Neural cell (in vitro differentiated cells): ENCODE measurements around the gene MXD3. TPM values are rescaled to one million over a fixed set of nuclear protein-coding genes. Genes with fewer than 3 reads are reported as not detected.

Experiments used
- H2AFZ ChIP-seq: fragments of 200-600, 300-800 bp; sonication (generic), shearing (Covaris generic); 2 replicates; pipeline ENCODE4 v1.6.0; 2014; ENCODE audit warnings: low read depth, mild to moderate bottlenecking, antibody characterized with exemption, low read length, moderate library complexity
- H3F3A ChIP-seq: fragments of 200-600 bp; shearing (Covaris generic); 2 replicates; pipeline ENCODE4 v1.6.1; 2016; ENCODE audit warnings: mild to moderate bottlenecking, moderate library complexity, mixed read lengths, antibody characterized with exemption, low read length; ENCODE audit not compliant: insufficient read depth, poor library complexity, severe bottlenecking
- H3K27ac ChIP-seq: fragments of 200-600, 300-800 bp; sonication (generic), shearing (Covaris generic); 2 replicates; pipeline ENCODE4 v1.5.1; 2014; ENCODE audit warnings: mild to moderate bottlenecking, low read length, moderate library complexity
- H3K27me3 ChIP-seq: fragments of 300-800, 200-600 bp; sonication (generic), shearing (Covaris generic); 2 replicates; pipeline ENCODE4 v1.6.0; 2014; ENCODE audit warnings: mild to moderate bottlenecking, low read depth, low read length, moderate library complexity; ENCODE audit not compliant: insufficient read depth
- H3K36me3 ChIP-seq: fragments of 300-800, 200-600 bp; sonication (generic), shearing (Covaris generic); 2 replicates; pipeline ENCODE4 v1.5.1; 2014; ENCODE audit warnings: mild to moderate bottlenecking, antibody characterized with exemption, low read length, moderate library complexity; ENCODE audit not compliant: insufficient read depth
- H3K4me2 ChIP-seq: fragments of 300-800, 200-600 bp; sonication (generic), shearing (Covaris generic); 2 replicates; pipeline ENCODE4 v1.6.0; 2014; ENCODE audit warnings: mild to moderate bottlenecking, low read length
- H3K4me3 ChIP-seq: fragments of 300-800, 200-600 bp; sonication (generic), shearing (Covaris generic); 2 replicates; pipeline ENCODE4 v1.5.1; 2014; ENCODE audit warnings: mild to moderate bottlenecking, low read length, moderate library complexity
- H3K79me2 ChIP-seq: fragments of 200-600 bp; shearing (Covaris generic); replicated peaks from 2 replicates; pipeline ENCODE4 v1.6.0; 2014; ENCODE audit warnings: mild to moderate bottlenecking, low read length, moderate library complexity; ENCODE audit not compliant: insufficient read depth
- H3K9ac ChIP-seq: fragments of 300-800, 200-600 bp; sonication (generic), shearing (Covaris generic); 2 replicates; pipeline ENCODE4 v1.6.1; 2016; ENCODE audit warnings: mild to moderate bottlenecking, low read length, mixed read lengths
- H3K9me2 ChIP-seq: fragments of 200-600 bp; shearing (Covaris generic); 2 replicates; pipeline ENCODE4 v1.6.1; 2016; ENCODE audit warnings: mild to moderate bottlenecking, low read length, mixed read lengths; ENCODE audit not compliant: insufficient read depth
- H3K9me3 ChIP-seq: fragments of 200-600, 300-800 bp; sonication (generic), shearing (Covaris generic); 2 replicates; pipeline ENCODE4 v1.6.1; 2016; ENCODE audit warnings: mild to moderate bottlenecking, mixed run types, low read length, moderate library complexity, mixed read lengths
- H4K20me1 ChIP-seq: fragments of 200-600 bp; shearing (Covaris generic); 2 replicates; pipeline ENCODE4 v1.6.1; 2016; ENCODE audit warnings: mild to moderate bottlenecking, mixed run types; ENCODE audit not compliant: insufficient read depth
- EP300 ChIP-seq: fragments of 450-650 bp; conservative IDR thresholded peaks from 2 replicates; pipeline ENCODE4 v1.6.1; 2014; ENCODE audit warnings: antibody characterized with exemption, mild to moderate bottlenecking, moderate library complexity; ENCODE audit not compliant: poor library complexity, severe bottlenecking
- EZH2 ChIP-seq: fragments of 200-600, 300-800 bp; shearing (Covaris generic), sonication (generic); IDR thresholded peaks from 2 replicates; pipeline ENCODE4 v1.6.1; 2014; ENCODE audit warnings: antibody characterized with exemption, low read length, borderline replicate concordance, mild to moderate bottlenecking; ENCODE audit not compliant: insufficient read depth, poor library complexity, severe bottlenecking
- MXI1 ChIP-seq: fragments of 450-650 bp; conservative IDR thresholded peaks from 2 replicates; pipeline ENCODE4 v1.6.1; 2014; ENCODE audit warnings: antibody characterized with exemption, mild to moderate bottlenecking; ENCODE audit not compliant: poor library complexity, severe bottlenecking
- POLR2AphosphoS5 ChIP-seq: IDR thresholded peaks from 2 replicates; pipeline ENCODE4 v1.6.1; 2012
- RAD21 ChIP-seq: fragments of 450-650 bp; conservative IDR thresholded peaks from 2 replicates; pipeline ENCODE4 v1.6.1; 2014; ENCODE audit warnings: antibody characterized with exemption, mild to moderate bottlenecking, moderate library complexity
- SMC3 ChIP-seq: fragments of 450-650 bp; conservative IDR thresholded peaks from 2 replicates; pipeline ENCODE4 v1.6.1; 2014; ENCODE audit warnings: antibody characterized with exemption, mild to moderate bottlenecking, moderate library complexity; ENCODE audit not compliant: poor library complexity
- TAF1 ChIP-seq: IDR thresholded peaks from 2 replicates; pipeline ENCODE4 v1.6.1; 2012; ENCODE audit warnings: low read depth
- polyA plus RNA-seq: library from polyadenylated mRNA; depleted of rRNA; stranded (reverse); fragments of >200 nt; gene quantifications from 2 replicates; pipeline ENCODE4 v1.2.3, GENCODE V29; 2014
- TF ChIP-seq, protein P1 (sequence below): IDR thresholded peaks from 2 replicates; pipeline ENCODE4 v1.6.1; 2012; ENCODE audit warnings: borderline replicate concordance
- TF ChIP-seq, protein P2 (sequence below): fragments of 450-650 bp; IDR thresholded peaks from 2 replicates; pipeline ENCODE4 v1.5.1; 2014; ENCODE audit warnings: antibody characterized with exemption, mild to moderate bottlenecking, moderate library complexity; ENCODE audit not compliant: poor library complexity, severe bottlenecking

MXD3 gene
- polyA plus RNA-seq, 1 donor from 2014 or later, result 9.3 TPM

GRCh38 chr5:177303121-177303924, 8.4 kb downstream of the MXD3 start, which contains the start of the genes PRELID1 and RAB24:
PRELID1 (plus strand) TSS chr5:177303799; CDS start chr5:177303986, 187 bp downstream.
RAB24 (minus strand) TSS chr5:177303719; CDS start chr5:177303288, 431 bp downstream.
- H3K4me3 ChIP-seq, result peak within 1 kb of the TSS; percentile 100
- H3K36me3 ChIP-seq, result no peaks in the 10 kb centered on the region
- H3K27me3 ChIP-seq, result no peaks in the 10 kb centered on the region
- H3K79me2 ChIP-seq, result peaks cover 16% of the 10 kb centered on the region
- peak within 1 kb of the TSS; percentile 72 for H3K27ac ChIP-seq
- H3K4me2 ChIP-seq, result peak within 1 kb of the TSS; percentile 93
- no peaks in the 10 kb centered on the region for H3F3A ChIP-seq
- TF ChIP-seq TAF1 (peak; percentile 73), POLR2AphosphoS5 (peak; percentile 80), EP300 (peak; percentile 39), SMC3 (peak; percentile 39), EZH2 (no peak), MXI1 (peak; percentile 97), RAD21 (peak; percentile 40)
- TF ChIP-seq, protein P1, sequence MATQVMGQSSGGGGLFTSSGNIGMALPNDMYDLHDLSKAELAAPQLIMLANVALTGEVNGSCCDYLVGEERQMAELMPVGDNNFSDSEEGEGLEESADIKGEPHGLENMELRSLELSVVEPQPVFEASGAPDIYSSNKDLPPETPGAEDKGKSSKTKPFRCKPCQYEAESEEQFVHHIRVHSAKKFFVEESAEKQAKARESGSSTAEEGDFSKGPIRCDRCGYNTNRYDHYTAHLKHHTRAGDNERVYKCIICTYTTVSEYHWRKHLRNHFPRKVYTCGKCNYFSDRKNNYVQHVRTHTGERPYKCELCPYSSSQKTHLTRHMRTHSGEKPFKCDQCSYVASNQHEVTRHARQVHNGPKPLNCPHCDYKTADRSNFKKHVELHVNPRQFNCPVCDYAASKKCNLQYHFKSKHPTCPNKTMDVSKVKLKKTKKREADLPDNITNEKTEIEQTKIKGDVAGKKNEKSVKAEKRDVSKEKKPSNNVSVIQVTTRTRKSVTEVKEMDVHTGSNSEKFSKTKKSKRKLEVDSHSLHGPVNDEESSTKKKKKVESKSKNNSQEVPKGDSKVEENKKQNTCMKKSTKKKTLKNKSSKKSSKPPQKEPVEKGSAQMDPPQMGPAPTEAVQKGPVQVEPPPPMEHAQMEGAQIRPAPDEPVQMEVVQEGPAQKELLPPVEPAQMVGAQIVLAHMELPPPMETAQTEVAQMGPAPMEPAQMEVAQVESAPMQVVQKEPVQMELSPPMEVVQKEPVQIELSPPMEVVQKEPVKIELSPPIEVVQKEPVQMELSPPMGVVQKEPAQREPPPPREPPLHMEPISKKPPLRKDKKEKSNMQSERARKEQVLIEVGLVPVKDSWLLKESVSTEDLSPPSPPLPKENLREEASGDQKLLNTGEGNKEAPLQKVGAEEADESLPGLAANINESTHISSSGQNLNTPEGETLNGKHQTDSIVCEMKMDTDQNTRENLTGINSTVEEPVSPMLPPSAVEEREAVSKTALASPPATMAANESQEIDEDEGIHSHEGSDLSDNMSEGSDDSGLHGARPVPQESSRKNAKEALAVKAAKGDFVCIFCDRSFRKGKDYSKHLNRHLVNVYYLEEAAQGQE, result no peak
- TF ChIP-seq, protein P2, sequence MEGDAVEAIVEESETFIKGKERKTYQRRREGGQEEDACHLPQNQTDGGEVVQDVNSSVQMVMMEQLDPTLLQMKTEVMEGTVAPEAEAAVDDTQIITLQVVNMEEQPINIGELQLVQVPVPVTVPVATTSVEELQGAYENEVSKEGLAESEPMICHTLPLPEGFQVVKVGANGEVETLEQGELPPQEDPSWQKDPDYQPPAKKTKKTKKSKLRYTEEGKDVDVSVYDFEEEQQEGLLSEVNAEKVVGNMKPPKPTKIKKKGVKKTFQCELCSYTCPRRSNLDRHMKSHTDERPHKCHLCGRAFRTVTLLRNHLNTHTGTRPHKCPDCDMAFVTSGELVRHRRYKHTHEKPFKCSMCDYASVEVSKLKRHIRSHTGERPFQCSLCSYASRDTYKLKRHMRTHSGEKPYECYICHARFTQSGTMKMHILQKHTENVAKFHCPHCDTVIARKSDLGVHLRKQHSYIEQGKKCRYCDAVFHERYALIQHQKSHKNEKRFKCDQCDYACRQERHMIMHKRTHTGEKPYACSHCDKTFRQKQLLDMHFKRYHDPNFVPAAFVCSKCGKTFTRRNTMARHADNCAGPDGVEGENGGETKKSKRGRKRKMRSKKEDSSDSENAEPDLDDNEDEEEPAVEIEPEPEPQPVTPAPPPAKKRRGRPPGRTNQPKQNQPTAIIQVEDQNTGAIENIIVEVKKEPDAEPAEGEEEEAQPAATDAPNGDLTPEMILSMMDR, result peak; percentile 51
- H4K20me1 ChIP-seq, result no peaks in the 10 kb centered on the region
- peak within 1 kb of the TSS; percentile 95 for H2AFZ ChIP-seq
- H3K9me3 ChIP-seq, result no peaks in the 10 kb centered on the region
- H3K9me2 ChIP-seq, result no peaks in the 10 kb centered on the region
- peak within 1 kb of the TSS; percentile 91 for H3K9ac ChIP-seq

- H3K27me3 ChIP-seq, result no peaks in the 10 kb centered on the region
- peaks cover 16% of the 10 kb centered on the region for H3K79me2 ChIP-seq
- peak overlapping the region; percentile 100 for H3K4me3 ChIP-seq
- H3K9ac ChIP-seq, result peak overlapping the region; percentile 91
- peak overlapping the region; percentile 95 for H2AFZ ChIP-seq
- peak overlapping the region; percentile 72 for H3K27ac ChIP-seq
- no peaks in the 10 kb centered on the region for H3K9me2 ChIP-seq
- no peaks in the 10 kb centered on the region for H3K9me3 ChIP-seq
- peak overlapping the region; percentile 70 for H3K4me2 ChIP-seq
- no peak for TF ChIP-seq MXI1
- no peak for TF ChIP-seq EP300
- TF ChIP-seq TAF1, result no peak
- no peak for TF ChIP-seq RAD21
- TF ChIP-seq, protein P1, result no peak
- TF ChIP-seq EZH2, result no peak
- TF ChIP-seq, protein P2, result no peak
- no peak for TF ChIP-seq POLR2AphosphoS5
- no peak for TF ChIP-seq SMC3
- no peaks in the 10 kb centered on the region for H3K36me3 ChIP-seq
- no peaks in the 10 kb centered on the region for H3F3A ChIP-seq
- no peaks in the 10 kb centered on the region for H4K20me1 ChIP-seq
Observed at GRCh38 chr5:177302354-177303110, 9.2 kb downstream of the MXD3 start.
